PFSK-1 (cell line): ENCODE results near the gene VTN.

ENCODE experiments used
- FOXP2 ChIP-seq: optimal IDR thresholded peaks from 2 replicates; pipeline ENCODE3; 2011; ENCODE audit warnings: borderline replicate concordance, control low read depth, inconsistent platforms; ENCODE audit not compliant: insufficient read depth; ENCODE audit errors: extremely low read length, extremely low read depth
- POLR2AphosphoS5 ChIP-seq: IDR thresholded peaks from 2 replicates; pipeline ENCODE4 v1.6.1; 2012; ENCODE audit warnings: low read depth, mild to moderate bottlenecking, control low read depth, low read length, moderate library complexity
- REST ChIP-seq, 2 experiments: IDR thresholded peaks; 2 replicates each; pipeline versions ENCODE4 v1.6.1 to v1.8.0; 2011 to 2012; ENCODE audit warnings: low read depth in 2 of 2, low read length in 2 of 2, control low read depth in 1 of 2, inconsistent platforms in 1 of 2, mild to moderate bottlenecking in 1 of 2, moderate library complexity in 1 of 2; ENCODE audit not compliant: insufficient read depth in 1 of 2
- SIN3A ChIP-seq: IDR thresholded peaks from 2 replicates; pipeline ENCODE4 v1.6.1; 2012; ENCODE audit warnings: mild to moderate bottlenecking, low read length, moderate library complexity, borderline replicate concordance; ENCODE audit not compliant: insufficient read depth
- TAF1 ChIP-seq: IDR thresholded peaks from 2 replicates; pipeline ENCODE4 v1.6.1; 2012; ENCODE audit warnings: low read length, control low read depth, borderline replicate concordance; ENCODE audit not compliant: insufficient read depth

GRCh38 chr17:28385037-28385400 is 14.9 kb upstream of the VTN start:
- TF ChIP-seq SIN3A (no peak), REST (IDR thresholded peaks at IDR 0.05; ENCODE audit: insufficient read depth in 1 of 2, low read depth in 2 of 2, low read length in 2 of 2) (no peak), TAF1 (no peak), POLR2AphosphoS5 (no peak), FOXP2 (no peak)
